GM10248 (cell line): Measurements from ENCODE around the gene RSBN1L.

Experiments
- CTCF ChIA-PET: fragments of 300-600 bp; sonication (Branson Sonifier 250); formaldehyde crosslinking; extraction: SDS; loops from one replicate; lab custom pipeline; 2021; ENCODE audit warnings: antibody characterized with exemption; lab: Yijun Ruan, JAX
- POLR2A ChIA-PET: fragments of 350-650 bp; sonication (Branson Sonifier 250); formaldehyde crosslinking; extraction: SDS; loops from one replicate; lab custom pipeline; 2020; ENCODE audit warnings: antibody characterized with exemption; lab: Yijun Ruan, JAX
- DNase-seq: peaks from one replicate; pipeline ENCODE4 v3.0.0; 2012; ENCODE audit errors: extremely low spot score
- CTCF ChIP-seq: IDR thresholded peaks from 2 replicates; pipeline ENCODE4 v1.5.1; 2012; ENCODE audit warnings: mild to moderate bottlenecking, low read depth; ENCODE audit errors: extremely low read depth, missing control alignments, control extremely low read depth

The RSBN1L gene

GRCh38 chr7:77823787-77824186, 127.5 kb downstream of the RSBN1L start:
- TF ChIP-seq CTCF = no peak
- ChIA-PET CTCF (interaction anchor here (1.5 kb wide), 1 partner anchor 14 kb away, joined by 3 read pairs; no protein-coding TSS in a partner anchor), POLR2A (no interaction called here)
- DNase-seq = no peak

DNA sequence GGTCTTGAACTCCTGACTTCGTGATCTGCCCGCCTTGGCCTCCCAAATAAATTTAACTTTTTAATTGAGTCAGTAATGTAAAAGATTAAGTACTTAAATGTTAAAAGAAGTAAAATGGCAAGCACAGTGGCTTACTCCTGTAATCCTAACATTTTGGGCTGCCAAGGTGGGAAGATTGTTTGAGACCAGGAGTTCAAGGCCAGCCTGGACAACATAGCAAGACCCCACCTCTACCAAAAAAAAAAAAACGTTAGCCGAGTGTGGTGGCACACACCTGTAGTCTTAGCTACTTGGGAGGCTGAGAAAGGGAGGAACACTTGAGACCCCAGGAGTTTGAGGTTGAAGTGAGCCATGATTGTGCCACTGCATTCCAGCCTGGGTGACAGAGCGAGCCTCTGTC, 128.4 kb downstream of the RSBN1L start:
- TF ChIP-seq CTCF = no peak
- no peak for DNase-seq
- ChIA-PET POLR2A (no interaction called here), CTCF (interaction anchor here (1.5 kb wide), 1 partner anchor 13 kb away, joined by 3 read pairs; no protein-coding TSS in a partner anchor)

DNA sequence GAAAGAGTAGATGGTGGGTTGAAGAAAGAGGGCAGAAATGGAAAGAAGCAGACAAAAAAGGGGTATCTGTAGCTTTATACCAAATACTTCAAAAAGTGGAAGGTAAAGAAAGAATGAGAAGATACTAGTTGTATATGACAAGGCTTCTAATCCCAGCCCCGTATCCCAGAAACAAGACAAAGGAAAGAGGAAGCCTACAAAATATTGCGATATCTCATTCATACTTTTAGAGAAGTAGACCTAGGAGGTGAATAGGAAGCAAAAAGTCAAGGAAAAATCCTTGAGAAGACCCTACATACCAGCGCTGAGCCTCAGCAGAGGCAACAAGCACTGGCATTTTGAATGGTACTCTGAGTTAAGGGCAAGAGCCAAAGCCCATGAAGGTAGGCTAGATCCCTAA, 128.9 kb downstream of the RSBN1L start:
- no peak for TF ChIP-seq CTCF
- DNase-seq = no peak
- ChIA-PET POLR2A (no interaction called here), CTCF (no interaction called here)

GRCh38 chr7:77826300-77826699, 130.0 kb downstream of the RSBN1L start:
- no peak for TF ChIP-seq CTCF
- ChIA-PET CTCF (no interaction called here), POLR2A (no interaction called here)
- no peak for DNase-seq

- POLR2A ChIA-PET = no interaction called here
- CTCF ChIA-PET = interaction anchor here (1.4 kb wide), 1 partner anchor 19 kb away, joined by 3 read pairs; no protein-coding TSS in a partner anchor
- no peak for DNase-seq
- no peak for TF ChIP-seq CTCF
These were observed 131.7 kb downstream of the RSBN1L start for GRCh38 chr7:77827999-77828398.

- POLR2A ChIA-PET = no interaction called here
These were observed 134.5 kb downstream of the RSBN1L start for GRCh38 chr7:77830649-77831355.

More at GRCh38 chr7:77830649-77831355, 134.5 kb downstream of the RSBN1L start:
- DNase-seq = no peak
- TF ChIP-seq CTCF = no peak
- CTCF ChIA-PET = interaction anchor here (0.8 to 2.9 kb wide), 4 partner anchors 12 to 33 kb away, joined by 3 to 8 read pairs (median 4); partner anchors contain the start of genes PHTF2 and TMEM60
